Right hindlimb (tissue), 1 donor: ENCODE measurements around the gene APOF.
"Not testable (repeated sequence)": the region's sequence is repeated elsewhere in the genome, so short reads cannot be mapped to it uniquely, and the experiment has no call there.

Experiments used
- DNase-seq: peaks from one replicate; pipeline ENCODE4 v3.0.0-alpha.2; 2018

APOF gene

GRCh38 chr12:56361487-56362129 is 1.0 kb downstream of the APOF start:
- no peak for DNase-seq

- peak; percentile 100 for DNase-seq
These were observed 2.5 kb downstream of the APOF start, which contains the start of gene STAT2 for GRCh38 chr12:56359851-56360767. Gene STAT2, minus strand, starts transcription at chr12:56360107. Its CDS starts 3,536 bp downstream, at chr12:56356571.

GRCh38 chr12:56358836-56359532 is 3.7 kb downstream of the APOF start:
- DNase-seq = no peak

- no peak for DNase-seq
These were observed 11.3 kb downstream of the APOF start for GRCh38 chr12:56351325-56351724.

- no peak for DNase-seq
These were observed 12.0 kb downstream of the APOF start for GRCh38 chr12:56350662-56351061.

DNA sequence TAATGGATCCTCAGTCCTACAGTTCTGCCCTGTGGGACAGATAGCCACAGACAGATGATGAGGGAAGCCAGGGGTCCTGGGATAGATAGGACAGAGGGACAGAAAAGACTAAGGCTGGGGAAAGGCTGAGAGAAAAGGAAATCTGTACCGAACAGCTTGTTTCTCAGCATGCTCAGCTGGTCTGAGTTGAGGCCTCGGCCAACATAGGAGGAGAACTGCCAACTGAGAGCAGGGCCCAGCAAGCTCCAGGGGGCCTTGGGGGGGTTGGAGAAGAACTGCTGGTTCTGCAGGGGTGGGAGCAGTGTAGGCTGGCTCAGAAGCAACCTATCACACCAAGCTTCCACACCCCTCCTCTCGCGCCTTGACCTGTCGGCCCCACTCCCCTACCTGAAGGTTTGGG is 13.9 kb downstream of the APOF start:
- DNase-seq = no peak

GRCh38 chr12:56347255-56347654 is 15.4 kb downstream of the APOF start:
- DNase-seq = not testable (repeated sequence)

DNA sequence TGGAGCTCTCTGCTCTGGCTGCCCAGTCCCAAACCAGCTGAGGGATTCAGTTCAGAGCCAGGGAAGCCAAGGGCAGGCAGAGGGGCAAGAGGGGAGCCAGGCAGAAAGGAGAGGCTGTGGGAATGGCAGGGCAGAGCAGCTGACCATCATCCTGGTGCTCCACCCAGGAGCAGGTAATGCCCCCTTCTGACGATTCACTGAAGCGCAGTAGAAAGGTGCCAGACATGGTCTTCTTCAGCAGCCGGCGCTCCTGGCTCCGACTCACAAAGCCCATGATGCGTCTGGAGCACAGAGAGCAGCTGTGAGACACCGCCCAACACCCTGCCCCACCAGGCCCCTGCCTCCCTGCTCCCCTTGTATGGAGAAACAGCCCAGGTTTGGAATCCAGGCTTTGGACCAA is 16.0 kb downstream of the APOF start:
- no peak for DNase-seq

- DNase-seq = not testable (repeated sequence)
These were observed 20.4 kb downstream of the APOF start for GRCh38 chr12:56342290-56342689.

DNA sequence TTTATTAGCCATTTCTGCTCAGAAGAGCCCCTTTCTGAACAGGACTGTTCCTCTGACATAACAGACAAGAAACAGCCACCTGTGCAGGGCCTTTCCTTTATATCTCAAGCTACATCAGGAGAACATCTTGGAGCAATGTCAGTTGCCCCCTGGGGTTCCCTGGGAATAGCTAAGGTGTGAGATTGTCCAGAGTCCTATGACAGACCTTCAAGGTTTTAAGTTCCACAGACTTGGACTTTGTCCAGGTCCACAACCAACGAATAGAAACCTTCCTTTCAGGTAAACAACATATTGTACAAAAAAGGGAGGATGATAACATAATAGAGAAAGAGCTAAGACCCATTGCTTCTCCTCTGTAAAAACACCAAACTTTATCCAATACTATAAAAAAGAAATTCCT is 21.0 kb downstream of the APOF start:
- no peak for DNase-seq

DNA sequence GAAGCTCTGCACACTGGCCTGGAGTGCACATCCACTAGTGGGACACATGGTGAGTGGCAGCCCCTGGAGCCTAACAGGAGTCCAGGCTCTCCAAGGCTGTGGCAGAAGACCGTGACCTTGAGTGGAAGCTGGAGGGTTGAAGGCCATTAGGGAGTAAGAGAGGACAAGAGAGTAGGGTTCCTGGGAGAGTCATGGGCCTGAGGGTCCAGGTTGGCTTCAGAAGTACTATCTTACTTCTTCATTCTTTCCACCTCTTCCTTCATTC is 23.6 kb downstream of the APOF start:
- DNase-seq = no peak

DNA sequence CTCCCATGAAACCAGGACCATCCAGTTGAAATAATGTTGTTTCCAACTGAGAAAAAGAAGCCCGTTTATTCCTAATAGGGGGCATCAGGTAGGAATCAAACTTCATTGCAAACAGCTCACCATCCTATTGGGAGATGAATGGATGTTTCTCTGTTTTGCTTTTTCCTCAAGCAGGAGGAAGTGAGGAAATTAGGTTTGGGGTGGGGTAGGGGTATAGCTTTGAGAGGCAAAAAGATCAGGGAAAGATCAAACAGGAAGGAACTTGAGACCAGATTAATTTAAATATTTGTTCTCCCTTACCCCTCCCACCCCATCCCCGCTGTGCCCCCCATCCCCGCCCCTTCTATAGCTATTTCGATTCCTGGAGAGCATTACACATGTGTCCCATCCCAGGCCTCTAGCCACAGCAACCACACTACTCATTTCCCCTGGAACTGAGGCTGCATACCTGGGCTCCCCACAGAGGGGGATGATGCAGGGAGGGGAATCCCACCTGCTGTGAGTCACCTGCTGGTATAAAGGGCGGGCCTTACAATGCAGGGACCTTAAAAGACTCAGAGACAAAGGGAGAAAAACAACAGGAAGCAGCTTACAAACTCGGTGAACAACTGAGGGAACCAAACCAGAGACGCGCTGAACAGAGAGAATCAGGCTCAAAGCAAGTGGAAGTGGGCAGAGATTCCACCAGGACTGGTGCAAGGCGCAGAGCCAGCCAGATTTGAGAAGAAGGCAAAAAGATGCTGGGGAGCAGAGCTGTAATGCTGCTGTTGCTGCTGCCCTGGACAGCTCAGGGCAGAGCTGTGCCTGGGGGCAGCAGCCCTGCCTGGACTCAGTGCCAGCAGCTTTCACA is 24.1 kb downstream of the APOF start, which contains the start of gene IL23A:
Gene IL23A (plus strand): TSS at position 577 of the 850 bp plus-strand sequence. CDS start 161 bp downstream, at position 738.
- DNase-seq = no peak

DNA sequence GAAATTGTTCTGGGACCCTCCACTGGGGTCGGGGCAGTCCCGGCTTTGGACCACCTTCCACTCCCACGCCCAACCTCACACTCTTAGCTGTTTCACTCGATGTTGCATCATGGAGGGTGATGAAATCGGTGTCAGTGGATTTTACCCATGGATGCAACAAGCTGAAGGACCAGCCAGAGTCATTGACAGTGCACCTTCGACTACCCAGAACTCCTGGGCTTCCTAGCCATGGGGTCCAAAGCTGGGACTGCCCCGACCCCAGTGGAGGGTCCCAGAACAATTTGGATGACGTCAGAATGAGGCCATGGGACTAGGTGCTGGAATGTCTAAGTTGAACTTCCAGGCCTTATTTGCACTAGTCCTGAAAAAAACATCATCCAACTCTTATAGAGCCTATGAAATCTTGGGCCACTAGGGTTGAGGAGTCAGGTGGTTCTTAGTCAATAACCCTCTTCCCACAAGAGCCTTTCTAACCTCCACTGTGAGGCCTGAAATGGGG is 24.9 kb downstream of the APOF start:
- no peak for DNase-seq

DNA sequence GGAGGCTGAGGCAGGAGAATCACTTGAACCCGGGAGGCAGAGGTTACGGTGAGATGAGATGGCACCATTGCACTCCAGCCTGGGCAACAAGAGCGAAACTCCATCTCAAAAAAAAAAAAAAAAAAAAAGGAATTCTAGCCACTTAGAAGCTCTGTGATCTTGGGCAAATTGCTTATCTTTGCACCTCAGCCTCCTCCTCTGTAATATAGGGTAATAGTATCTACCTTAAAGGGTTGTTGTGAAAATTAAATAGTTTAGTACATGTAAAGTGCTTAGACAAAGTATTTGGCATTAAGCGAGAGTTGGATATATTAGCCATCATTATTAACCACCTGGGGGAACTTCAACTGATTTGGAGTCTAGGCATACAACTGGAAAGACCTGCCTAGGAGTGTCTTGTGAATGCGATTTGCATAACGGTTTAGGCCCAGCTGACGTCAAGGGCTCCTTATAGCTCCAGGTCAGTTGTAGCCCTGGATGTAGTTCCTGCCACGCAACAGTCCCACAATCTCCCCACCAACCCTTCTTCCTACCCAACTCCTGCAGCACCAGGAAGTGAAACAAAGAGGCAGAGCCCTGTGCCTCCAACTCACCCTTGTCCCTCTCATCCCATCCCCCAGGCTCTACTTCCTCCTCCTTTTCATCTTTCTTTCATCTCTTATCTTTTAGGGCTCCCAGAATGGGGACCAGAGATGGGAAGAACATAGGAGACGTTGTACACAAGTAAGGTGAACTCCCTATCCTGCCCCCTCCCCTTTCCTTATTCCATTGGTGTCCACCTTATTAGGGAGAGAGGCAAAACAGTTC is 26.1 kb downstream of the APOF start:
- no peak for DNase-seq

- DNase-seq = not testable (repeated sequence)
These were observed 27.1 kb downstream of the APOF start for GRCh38 chr12:56335527-56335926.

DNA sequence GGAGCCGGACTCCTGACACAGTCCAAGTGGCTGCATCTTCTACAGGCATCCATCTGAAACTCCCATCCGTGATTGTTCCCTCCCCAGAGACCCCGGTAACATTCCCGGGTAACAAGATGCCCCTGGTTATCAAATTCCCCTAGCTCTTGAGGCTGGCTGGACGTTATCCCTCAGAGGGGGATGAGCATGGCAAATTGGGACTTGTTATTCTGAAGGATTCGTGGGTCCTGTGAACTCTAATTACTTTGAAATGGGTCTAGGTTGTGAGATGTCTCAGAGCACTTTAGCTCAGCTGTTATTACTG is 28.2 kb downstream of the APOF start:
- DNase-seq = no peak

DNA sequence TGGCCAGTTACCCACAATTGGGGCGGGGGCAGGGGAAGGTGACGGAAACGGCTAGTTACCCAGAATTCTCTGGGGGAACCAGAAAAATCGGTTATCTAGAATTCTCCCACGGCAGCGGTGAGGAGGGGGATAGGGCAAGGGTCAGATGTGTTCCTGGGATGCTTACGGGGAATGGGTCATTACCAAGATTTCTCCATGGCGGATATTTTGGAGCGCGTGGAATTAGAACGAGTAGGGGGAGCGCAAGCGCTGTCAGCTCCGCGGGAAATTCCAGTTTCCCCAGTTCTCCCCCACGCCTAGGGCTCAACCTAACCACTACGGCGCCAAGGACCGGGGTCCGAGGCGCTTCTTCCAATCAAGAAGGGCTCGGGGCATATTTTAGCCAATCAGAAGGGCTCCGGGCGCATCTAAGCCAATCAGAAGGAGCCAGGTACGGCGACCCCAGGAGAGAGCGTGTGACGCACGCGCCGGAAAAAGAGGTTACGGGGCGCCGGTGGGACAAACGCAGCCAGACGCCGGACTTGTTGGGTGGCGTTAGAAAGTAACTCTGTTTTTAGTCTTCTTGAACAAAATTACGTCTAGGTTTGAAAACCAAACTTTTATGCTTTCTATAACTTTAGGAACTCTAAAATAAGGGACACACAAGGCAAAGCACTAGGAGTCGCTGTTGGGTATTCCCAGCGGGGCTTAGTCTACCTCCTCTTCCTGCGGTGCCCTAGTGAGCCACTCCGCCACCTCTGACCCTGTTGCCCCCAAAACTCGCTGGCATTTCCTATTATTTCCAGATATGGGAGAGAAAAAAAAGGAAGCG is 28.8 kb downstream of the APOF start, which contains the start of gene PAN2:
Gene PAN2 (minus strand): TSS at position 322 of the 811 bp plus-strand sequence. CDS start 906 bp downstream, outside the sequence.
- peak; percentile 97 for DNase-seq

- no peak for DNase-seq
These were observed 29.4 kb downstream of the APOF start for GRCh38 chr12:56333197-56333678.

DNA sequence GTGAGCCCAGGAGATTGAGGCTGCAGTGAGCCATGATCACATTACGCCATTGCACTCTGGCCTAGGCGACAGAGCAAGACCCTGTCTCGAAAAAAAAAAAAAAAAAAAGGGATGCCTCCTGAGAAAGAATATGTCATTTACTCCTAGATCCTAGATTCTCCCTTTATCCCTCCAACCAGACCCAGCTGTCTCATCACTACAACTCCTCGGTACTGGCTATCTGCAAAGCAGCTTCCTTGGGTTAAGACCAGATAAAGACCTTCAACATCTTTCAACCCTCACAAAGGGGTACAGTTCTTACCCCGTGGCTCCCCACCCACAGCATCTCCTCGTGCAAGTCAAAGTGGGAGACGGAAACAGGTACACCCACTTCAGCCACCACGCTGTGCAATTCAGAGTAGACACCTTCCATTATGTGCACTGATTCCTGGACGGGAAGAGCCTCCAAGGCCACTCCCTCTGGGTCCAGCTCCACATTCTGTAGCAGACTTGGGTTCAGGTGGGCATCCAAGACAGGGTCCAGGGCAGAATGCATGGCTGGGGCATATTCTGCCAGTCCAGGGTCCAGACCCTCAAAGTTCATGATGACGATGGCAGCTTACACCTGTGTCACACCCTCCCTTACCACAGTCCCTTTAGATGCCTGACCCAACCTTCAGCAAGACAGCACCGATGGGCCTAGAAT is 30.0 kb downstream of the APOF start:
- no peak for DNase-seq

DNA sequence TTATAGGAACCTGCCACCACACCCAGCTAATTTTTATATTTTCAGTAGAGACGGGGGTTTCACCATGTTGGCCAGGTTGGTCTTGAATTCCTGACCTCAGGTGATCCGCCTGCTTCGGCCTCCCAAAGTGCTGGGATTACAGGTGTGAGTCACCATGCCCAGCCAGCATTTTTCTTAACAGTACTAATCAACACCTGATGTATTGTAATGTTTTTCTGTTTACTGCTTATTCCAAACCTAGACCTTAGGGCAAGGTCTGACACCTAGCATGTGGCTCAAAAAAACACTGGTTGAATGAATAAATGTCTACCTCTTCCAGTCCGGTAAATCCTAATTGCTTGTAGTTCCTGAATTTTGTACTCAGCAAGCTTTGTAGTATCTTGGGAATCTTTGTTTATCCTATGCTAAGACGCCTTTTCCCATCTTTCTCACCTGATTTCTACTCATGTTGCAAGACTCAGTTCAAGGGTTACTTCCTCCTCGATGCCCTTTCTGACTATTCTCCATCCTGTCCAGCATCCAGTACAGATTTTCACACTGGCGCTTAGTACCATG is 31.6 kb downstream of the APOF start:
- DNase-seq = no peak
